GM19468 (cell line): ENCODE measurements around the gene PAIP1.
"Not testable (repeated sequence)": the region's sequence is repeated elsewhere in the genome, so short reads cannot be mapped to it uniquely, and the experiment has no call there.

ENCODE experiments used
- ATAC-seq: cut with Tn5 transposase; IDR thresholded peaks from one replicate; pipeline ENCODE4 v1.9.1; 2021; ENCODE audit warnings: mild to moderate bottlenecking, moderate library complexity, moderate number of reproducible peaks; ENCODE audit not compliant: unreplicated experiment; ENCODE audit errors: extremely low read depth

Gene PAIP1

DNA sequence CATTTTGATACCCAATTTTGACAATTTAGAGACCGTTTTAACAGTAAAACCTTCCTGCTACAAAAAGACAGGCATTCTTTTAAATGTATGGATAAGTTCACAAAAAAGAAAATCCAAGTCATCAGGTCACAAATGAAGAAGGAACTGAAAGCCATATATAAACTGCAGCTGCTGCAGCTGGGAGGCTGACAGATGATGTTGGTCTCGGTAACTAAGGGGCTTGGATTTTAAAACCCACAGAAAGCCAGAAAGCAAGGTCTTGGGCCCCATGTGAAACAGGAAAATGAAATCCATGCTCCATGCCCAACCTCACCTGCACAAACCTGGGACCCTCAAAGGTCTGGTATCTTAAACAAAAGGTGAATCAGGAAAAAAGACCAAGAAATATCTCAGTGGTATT, 26.2 kb downstream of the PAIP1 start:
- ATAC-seq = no peak

DNA sequence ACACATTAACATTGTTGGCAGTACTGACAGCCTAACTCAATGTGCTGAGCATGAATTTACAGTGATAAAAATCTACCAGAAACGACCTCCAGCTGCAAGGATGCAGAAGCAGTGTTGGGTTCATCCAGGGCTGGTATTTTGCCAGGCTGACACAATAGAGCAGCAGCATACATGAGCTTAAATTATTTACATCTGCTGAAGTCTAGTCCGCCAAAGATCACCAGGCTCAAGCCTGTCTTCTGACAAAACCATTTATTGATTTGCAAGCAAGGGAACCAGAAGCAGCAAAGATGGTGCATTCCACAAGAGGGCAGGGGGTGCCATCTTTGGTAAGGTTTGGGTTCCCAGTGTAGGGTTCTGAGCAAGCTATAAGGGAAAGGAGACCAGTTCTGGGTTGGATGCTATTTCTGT, 33.2 kb downstream of the PAIP1 start:
- no peak for ATAC-seq

DNA sequence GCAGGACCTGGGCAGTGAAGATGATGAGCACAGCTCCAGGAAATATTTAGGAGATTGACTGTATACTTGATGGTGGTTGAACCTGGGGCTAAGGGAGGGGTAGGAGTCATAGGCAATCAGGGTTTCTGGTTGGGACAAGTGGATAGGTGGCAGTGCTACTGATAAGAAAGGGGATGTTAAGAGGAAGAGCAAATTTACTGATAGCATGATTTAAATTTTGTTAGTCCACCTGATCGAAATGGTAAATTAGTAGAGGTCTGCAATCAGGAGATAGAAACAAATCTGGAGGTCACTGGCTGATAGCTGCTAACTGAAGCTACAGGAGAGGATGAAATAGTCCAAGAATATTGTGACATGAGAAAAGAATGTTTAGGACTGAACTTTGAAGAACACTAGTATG, 36.3 kb downstream of the PAIP1 start:
- ATAC-seq = no peak

DNA sequence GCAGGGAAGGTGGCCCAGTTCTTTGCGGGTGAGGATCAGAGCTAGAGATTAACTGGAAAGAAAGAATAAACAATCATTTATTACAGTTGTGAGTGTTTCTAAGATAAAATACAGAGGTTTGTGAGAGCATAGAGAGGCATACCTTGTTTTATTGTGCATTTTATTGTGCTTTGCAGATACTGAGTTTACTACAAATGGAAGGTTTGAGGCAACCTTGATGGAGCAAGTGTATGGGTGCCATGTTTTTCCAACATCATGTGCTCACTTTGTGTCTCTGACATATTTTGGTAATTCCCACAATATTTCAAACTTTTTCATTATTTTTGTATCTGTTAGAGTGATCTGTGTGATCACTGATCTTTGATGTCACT, 41.2 kb downstream of the PAIP1 start:
- ATAC-seq = no peak

DNA sequence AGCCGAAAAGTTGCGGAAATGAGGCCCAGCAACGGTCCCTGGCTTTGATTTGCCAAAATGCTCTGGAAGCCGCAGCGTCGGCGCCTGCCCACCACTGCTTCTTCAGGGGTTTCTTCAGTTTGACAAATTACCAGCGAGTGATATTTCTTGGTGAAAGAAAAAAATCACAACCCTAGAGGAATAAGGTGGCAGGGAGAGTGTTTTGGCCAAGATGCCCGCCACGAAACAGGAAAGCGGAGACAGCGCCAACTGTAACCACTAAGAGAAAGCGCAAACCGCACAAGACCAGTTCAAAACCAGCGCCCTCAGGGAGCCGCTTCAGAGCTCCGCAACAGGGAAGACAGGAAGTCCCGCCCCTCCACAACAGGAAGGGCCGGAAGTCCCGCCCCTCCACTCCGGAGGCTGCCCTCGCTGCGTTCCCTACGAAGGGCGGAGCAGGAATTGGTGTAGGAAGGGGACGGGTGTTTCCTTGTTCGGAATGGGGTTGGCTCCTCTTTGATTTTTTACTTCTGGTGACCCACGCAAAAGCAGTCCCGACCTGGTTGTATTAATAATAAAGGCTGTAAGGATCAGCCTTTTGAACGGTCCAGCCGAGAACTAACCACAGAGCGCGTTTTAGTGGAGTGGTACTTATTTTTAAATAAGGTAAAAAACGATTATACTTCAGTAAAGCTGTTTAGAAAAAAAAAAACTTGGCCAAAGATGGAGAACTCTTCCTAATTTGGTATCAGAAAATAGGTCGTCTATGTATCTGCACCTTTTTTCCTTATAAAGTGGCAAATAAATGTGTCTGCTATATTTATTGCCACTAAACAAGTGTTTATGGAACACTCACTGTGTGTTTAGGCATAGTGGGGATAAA, 41.8 kb downstream of the PAIP1 start, which contains the start of gene C5orf34:
Gene C5orf34, minus strand, starts transcription at position 333 of the 862 bp plus-strand sequence. CDS start 5,809 bp downstream, outside the sequence.
- ATAC-seq = peak; percentile 93

DNA sequence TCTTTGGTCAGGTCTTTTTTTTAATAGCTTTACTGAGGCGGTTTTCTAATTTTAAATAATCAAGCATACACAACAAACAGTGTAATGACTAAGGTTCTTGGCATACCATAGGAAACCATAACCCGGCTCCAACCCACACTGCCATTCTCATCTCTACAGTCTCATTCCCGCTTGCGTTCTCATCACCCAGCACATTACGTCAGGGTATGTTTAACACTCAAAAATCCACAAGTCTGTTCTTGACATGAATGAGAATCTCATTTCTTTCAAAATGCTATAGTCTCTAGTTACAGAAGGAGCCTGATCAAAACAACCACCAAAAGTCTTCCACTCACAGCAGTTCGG, 42.4 kb downstream of the PAIP1 start:
- no peak for ATAC-seq

DNA sequence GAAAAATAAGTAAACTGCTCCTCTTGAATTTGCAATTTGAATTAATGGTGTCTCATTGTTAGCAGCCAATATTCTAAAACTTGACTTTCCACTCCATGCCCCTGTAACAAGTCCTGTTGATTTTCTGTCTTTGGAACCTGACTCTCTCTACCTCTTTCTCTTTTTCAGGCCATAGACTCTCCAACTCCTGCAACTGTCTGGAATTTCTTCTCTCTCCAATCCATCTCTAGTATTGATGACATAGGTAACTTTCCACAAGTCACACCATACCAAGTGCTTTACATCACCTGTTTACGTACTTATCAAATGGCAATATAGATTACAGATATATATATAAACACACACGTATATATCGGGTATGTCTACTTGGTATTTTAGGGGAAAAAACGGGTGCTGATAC, 42.9 kb downstream of the PAIP1 start:
- no peak for ATAC-seq

DNA sequence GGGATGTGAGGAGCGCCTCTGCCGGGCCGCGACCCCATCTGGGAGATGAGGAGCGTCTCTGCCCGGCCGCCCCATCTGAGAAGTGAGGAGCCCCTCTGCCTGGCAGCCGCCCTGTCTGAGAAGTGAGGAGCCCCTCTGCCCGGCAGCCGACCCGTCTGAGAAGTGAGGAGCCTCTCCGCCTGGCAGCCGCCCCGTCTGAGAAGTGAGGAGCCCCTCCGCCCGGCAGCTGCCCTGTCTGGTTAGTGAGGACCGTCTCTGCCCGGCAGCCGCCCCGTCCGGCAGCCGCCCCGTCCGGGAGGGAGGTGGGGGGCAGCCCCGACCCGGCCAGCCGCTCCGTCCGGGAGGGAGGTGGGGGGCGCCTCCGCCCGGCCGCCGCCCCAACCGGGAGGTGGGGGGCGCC, 45.8 kb downstream of the PAIP1 start:
- ATAC-seq = not testable (repeated sequence)

DNA sequence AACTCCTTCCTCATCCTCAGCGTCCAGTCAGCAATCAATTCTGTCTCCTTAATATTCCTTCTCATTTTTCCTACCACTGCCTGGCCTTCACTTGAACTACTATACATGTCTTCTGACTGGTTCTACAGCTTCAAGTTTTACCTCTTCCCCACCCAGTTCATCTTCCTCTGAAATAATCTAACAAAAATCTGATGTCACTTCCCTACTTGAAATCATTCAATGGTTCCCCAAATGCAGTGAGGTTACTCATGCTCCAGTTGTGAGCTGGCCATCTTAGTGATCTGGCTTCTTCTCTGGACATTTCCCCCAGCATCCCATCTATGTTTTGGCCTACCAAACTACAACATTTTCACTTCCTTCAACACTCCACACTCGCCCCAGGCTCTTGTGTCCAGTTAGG, 58.3 kb downstream of the PAIP1 start:
- no peak for ATAC-seq

DNA sequence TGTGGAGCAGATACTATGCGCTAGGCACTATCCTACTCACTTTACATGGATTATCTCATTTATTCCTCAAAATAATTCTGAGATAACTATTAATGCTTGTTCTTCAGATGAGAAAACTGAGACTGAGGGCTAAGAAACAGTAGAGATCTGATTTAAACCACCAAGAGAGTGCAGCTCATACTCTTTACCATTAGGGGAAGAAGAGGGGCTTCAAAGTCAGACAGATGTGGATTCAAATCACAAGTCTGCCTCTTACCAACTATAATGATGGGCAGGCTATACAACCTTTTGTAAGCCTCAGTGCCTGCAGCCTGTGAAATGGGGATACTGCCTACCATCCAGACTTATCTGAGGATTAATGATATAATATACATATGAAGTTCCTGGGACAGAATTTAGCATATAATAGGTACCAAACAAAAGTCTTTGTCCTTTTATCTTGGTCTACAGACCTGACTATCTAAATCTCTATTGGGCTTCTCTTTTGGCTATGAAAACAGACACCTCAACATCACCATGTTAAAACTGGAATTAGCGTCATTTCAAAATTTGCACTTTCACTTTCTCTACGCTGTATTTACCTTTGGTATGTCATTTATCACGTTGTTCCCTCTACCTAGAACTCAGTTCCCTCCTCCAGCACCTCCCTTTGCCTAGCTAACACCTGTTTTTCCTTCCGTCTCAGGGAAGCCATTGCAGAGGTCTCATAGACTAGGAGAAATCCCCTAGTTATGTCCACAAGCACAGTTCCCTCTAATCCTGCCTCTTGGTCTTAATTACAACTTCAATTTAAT, 59.4 kb downstream of the PAIP1 start:
- ATAC-seq = no peak

DNA sequence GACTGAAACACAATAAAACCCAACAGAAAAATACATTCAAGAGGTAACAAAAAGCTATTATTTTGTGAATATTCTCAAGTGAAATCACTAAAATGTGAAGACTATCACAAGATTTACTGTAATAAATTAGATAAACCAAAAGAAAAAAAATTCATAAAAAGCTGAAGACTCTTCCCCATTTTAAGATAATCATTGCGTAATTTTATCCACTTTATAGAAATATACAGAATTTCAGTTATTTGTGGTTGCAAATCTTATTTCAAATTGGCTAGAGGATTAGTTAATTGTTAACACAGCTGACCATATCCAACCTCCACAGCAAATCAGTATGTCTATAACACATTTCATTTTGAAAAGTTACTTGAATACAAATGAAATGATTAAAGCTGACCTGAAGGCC, 65.6 kb downstream of the PAIP1 start:
- no peak for ATAC-seq

DNA sequence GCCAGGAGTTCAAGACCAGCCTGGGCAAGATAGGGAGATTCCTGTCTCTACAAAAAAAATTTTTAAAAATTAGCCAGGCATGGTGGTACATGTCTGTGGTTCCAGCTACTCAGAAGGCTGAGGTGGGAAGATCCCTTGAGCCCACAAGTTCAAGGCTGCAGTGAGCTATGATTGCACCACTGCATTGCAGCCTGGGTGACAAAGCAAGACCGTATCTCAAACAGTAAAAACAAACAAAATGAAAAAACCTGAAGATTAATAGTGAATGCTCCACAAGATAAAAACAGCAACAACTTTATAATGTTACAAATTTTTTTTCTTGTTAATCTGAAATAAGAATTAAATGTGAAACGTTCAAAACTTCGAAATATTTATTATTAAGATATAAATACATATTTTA, 70.5 kb downstream of the PAIP1 start:
- ATAC-seq = no peak

DNA sequence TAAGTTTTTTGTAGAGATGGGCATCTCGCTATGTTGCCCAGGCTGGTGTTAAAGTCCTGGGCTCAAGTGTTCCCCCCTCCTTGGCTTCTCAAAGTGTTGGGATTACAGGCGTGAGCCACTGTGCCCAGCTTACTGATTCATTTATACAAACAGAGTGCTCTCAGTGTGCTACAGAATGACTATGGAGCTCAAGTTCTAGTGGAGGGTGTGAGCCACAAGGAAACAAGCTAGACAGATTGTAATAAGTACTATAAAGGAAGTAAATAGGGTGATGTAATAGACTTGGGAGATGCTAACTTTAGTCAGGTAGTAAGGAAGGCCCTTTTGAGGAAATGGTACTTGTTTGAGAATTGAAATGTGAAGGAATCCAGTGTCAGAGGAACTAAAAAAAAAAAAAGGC, 71.5 kb downstream of the PAIP1 start:
- no peak for ATAC-seq

DNA sequence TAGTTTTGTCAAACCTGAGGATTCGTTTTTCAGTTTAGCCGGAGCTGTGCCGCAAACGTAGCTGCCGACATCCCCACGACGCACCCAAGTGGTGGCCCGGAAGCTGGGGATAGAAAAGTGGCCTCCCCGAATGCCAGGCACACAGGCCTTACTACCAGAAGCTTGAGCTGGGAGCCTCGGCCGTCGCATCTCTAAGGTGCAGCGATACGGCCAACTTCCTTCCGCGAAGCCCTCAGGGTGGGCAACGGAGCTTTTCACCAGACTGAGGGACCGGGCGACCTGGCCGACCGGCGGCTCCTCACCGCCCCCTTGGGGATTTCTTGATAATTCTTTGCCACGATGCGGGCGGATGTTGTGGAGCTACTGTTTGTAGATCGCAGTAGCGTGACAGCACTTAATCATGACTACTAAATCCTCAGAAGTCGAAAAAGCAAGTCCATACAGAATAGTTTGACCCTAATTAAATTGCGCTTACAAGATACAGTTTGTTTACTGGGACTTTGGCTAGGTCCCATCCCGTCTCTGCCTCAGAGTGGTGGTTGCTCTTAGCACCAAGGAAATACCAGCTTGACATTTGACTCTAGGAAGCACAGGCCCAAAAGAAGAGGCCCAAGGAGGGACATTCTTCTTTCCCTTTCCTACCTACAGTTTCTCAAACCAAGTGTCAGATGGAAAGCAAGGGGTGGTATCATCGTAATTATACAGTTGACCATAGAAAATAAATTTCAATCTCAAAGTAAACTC, 72.6 kb downstream of the PAIP1 start:
- peak; percentile 85 for ATAC-seq

DNA sequence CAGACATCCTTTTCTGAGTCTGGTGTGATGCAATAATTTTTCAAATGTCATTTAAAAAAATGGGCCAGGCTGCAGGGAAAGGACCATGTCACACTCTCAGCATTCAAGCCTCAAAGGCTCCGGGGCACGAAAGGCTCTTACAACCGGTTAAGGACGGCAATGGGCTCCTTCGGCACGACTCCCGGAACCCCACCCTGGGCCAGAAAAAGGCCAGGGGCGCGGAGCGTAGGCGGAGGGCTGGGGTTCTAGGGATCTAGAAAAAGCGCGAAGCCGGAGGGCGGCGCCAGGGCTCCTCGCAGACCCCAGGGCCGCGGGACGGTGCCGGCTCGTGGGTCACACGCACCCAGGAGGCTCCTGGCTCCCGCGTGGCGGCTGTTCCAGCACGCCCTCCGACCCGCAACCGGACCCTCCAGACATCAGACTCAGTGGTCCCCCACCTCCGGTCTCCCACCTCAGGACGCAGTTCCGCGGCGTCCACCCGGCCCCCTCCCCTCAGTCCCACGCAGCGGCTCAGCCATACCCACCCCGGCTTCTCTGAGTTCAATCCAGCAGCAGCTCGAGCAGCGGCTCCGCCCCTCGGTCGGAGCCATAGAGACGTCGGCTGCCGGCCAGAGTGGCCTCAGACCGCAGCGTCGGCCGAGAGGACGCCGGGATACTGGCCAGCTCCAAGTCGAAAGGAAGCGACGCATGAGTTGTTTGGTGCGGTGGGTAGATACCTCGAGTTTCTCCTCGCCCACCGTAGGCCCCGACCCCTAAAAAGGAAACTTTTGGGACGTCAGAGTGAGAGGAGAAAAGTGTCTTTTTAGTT, 73.4 kb downstream of the PAIP1 start, which contains the start of gene TMEM267:
Gene TMEM267, minus strand, starts transcription at position 568 of the 808 bp plus-strand sequence. CDS start 29,896 bp downstream, outside the sequence.
- peak; percentile 74 for ATAC-seq

DNA sequence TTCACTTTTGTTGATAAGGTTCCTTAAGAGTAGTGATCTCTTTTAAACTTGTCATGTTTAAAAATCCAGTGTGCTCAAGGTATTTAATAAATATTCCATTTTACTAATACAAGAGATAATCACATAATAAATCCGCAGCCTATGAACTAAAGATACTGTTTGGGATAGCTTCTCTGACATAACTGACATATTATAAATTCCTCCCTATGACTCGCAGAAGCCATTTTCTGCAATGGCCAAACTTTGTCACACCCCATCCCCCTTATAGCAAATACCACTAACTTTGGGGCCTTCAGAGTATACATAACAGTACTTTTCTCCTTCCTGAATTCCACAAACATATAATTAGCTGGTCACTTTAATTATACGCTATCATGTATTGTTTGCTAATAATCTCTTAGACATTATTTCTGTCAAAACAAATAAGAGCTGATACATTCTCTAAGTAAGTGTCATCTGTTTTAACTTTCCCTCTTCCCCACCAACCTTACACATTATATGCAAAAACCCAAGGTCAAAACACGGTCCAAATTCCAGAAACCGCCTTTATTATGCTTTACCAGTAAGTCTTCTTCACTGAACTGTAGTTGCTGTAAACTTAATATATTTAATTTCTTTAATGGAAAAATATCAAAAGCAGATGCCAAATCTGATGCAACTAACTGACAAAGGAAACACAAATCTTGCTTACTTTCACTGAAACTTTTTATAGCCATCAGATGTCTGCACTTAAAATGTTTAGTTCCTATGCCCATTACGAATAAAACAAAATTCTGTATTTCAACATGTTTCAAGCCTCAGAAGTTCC, 74.2 kb downstream of the PAIP1 start:
- ATAC-seq = no peak
